CMK (cell line): ENCODE measurements around the gene CMTM8.
"Not testable (repeated sequence)": the region's sequence is repeated elsewhere in the genome, so short reads cannot be mapped to it uniquely, and the experiment has no call there.

Experiments used
- DNase-seq: peaks from one replicate; pipeline ENCODE4 v3.0.0-alpha.2; 2010; ENCODE audit warnings: low read depth

CMTM8 gene, protein sequence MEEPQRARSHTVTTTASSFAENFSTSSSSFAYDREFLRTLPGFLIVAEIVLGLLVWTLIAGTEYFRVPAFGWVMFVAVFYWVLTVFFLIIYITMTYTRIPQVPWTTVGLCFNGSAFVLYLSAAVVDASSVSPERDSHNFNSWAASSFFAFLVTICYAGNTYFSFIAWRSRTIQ

DNA sequence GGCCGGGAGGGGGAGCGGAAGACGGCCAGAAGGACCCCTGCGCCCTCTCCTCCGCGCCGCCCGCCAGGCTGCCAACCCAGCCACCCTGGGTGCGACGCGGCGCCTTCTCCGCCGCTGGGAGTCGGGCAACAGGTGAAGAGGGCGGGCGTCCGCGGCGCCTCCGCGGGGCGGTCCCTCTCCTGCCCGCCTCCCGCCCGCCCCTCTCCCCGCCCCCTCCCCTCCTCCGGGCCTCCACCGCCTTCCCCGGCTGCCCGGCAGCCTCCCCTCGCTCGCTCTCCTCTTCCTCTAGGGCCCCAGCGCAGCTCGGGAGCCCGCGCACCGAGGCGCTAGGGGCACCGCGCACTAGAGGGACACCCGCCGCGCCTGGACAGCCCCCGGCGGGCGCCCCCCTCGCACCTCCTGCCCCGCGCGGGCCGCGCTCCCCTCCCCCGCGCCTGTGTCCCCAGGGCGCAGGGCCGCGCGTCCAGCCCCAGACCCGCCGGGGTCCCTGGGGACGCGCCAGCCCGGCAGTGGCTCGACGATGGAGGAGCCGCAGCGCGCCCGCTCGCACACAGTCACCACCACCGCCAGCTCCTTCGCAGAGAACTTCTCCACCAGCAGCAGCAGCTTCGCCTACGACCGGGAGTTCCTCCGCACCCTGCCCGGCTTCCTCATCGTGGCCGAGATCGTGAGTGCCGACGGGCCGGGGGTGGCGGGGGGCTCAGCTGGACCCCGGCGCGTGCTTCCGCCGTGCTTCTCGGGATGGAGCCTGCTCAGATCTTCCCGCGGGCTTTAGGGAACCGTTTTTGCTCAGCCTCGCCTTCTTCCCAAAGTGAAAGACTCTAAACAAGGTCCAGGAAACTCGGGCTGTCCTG lies at the start of gene CMTM8:
Gene CMTM8, plus strand, starts transcription at position 228 of the 854 bp plus-strand sequence. Its CDS starts 293 bp downstream, at position 521.
- no peak for DNase-seq

DNA sequence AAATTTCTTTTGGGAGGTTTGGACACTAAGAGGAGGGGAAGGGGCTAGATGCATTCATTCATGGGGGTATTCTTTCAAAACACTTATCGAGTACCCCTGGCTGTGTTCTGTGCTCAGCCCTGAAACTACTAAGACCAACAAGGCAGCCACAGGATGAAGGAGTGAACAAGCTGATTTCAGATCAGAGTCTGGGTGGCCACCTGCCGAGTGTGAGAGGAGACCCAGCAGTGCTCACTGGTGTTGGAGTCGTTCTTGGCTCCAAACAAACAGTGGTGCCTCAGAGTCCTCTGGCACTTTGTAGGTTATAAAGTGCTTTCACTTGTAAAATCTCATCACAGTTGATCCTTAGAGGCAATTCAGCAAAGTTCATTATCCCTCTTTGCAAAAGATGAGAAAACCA lies 48.8 kb upstream of the CMTM8 start:
- DNase-seq = no peak

DNA sequence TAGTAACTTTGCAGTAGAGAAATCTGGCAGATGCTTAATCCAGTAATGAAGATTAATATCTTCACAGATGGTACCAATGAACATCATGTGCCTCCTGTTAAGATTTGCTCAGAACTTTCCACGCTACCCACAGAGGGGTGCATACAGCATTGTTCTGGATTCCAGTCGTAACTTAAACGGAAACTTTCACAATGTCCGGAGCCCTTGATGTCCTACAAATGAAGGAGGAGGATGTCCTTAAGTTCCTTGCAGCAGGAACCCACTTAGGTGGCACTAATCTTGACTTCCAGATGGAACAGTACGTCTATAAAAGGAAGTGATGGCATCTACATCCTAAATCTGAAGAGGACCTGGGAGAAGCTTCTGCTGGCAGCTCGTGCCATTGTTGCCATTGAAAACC lies 47.9 kb upstream of the CMTM8 start:
- not testable (repeated sequence) for DNase-seq

DNA sequence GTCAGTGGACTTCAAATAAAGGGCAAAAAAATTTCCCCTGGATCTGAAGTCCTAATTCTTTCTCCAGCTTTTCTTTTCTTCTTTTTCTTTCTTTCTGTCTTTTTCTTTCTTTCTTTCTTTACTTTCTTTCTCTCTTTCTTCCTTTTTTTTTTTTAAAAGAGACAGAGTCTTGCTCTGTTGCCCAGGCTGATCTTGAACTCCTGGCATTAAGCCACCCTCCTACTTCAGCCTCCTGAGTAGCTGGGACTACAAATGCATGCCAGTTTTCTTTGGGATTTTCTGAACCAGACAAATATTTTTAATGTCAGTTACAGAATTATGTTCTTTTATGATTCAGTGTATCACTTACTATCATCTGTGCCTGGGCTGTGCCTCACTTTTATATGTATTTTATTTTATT lies 45.4 kb upstream of the CMTM8 start:
- DNase-seq = no peak

DNA sequence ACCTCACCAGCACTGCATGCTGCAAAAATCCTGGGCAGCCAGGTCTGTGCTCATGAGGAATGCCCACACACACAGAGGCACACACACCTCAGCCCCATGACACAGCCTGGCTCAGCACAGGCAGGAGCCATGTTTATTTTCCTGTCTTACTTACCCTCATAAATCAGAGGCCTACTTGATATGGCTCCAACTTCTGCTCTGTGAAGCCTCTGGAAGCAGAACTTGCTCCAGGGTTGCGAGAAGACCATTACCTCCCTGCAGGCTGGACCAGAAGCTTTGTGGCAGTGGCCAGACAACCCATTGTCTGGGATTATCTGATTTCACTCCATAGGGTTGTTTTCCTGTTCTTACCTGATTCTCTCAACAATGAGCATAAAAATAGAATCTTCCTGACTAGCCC lies 43.8 kb upstream of the CMTM8 start:
- no peak for DNase-seq

DNA sequence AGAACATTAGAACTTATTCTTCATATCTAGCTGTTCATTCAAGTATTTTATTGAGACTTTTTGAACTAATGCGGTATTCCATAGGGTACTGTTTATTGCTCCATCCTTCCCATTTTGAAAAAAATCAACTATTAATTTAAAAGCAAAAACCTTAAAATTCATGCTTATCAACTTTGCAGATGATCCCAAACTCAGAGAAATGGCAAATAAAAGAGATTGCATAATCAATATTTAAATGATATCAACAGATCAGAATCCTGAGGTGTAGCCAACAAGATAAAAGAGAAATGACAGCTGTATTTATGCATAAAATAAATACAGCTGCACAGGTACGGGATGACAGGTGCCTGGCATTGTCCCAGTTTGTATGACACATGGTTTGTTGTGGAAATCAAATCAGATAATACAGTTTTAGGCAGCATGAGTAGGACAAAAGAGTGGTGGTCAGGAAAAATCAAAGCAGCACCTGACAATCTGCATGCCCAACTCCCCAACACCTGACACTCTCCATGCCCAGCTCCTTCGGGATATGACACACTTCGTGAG lies 42.4 kb upstream of the CMTM8 start:
- no peak for DNase-seq

DNA sequence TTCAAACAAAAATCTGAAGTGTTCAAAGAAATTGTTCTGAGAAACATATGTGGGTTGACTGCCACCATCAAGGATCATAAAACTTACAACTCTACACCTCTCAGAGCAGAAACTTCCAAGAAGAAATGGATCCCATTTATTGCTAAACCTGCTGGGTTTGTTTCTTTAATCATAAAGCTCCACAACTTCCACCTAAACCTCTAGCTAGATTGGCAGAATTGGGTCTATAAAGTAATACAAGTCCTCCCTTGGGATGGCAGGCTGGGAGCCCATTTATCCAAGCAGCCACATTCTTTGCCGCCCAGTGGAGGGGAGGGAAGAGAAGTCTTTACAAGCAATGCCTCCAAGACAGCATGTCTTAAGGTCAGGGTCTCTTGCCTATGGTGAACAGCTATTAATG lies 40.5 kb upstream of the CMTM8 start:
- no peak for DNase-seq

DNA sequence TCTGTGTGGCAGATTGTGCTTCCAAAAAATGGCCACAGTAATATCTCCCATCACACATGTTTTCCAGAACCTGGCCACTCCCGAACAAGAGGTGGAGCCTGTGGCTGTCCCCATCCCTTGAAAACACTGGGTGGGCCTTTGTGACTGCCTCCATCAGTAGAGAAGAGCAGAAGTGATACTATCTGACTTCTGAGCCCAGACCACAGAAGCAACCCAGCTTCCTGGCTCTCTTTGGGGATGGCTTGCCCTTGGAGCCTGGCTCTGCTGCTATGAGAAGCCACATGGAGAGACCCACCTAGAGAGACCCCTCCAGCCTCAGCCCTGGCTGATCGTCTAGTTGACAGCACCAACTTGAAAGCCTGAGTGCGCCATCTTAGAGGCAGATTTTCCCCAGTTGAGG lies 39.8 kb upstream of the CMTM8 start:
- DNase-seq = no peak

DNA sequence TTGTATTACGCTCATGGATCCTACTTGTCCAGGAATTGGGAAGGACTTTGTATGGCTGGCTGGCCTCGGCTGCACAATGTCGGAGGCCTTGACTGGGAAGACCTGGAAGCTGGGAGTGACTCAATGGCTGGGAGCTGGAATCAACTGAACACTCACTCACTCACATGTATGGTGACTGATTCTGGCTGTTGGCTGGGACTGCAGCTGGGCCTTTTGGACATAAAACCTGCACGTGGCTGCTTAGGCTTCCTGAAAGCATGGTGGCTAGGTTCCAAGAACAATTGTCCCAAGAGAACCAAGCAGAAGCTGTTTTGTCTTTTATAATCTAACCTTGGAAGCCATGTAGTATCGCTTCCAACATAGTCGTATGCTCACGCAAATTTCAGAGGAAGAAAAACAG lies 38.0 kb upstream of the CMTM8 start:
- DNase-seq = no peak

DNA sequence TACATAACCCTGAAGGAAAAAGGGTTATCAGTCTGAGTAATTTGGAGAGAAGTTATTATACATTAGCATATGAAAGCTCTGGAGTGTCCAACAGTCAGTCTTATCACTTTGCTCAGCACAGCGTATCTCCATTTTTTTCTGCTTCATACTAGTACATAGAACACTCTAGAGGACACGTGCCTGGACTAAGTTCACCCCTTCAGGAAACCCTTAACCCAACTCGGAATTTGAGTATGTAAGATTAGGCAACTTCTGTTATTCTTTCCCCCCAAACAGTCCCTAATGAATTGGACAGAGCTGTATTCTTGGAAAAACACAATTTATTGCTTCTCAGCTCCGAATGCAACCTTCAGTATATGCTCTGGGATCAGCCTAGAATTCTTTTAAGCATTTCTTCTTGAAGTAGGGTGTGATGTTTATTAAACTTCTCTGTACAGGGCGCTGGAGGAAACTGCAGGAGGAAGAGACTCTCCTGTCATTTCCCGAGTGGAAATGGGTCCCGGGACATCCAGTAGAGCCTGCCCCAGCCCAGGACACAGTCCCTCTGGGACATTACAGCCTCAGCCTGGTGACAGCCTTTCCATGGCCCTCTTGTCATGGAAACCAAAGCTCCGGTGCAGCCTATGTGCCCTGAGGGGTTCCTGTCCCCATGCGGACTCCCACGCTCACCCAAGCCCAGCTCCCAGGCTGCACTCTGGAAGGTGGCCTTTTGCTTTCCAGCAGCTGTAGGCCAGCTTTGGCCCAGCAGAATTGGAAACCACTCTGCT lies 37.3 kb upstream of the CMTM8 start:
- no peak for DNase-seq

DNA sequence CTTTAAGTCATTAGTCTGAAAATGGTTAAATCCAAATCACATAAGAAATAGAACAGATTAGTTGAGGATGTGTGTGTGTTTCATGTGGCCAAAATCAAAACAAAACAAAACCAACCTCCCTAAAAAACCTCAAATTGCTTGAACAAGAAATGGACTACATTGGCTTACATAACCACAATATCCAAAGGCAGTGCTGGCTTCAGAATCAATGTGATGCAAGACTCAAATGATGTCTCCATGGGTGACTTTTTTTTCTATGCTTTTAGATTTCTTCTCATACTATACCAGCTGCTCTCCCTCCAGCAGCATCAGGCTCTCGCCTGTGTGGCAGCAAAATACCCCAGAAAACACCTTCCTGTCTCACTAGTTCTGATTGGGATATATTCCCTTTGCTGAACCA lies 36.0 kb upstream of the CMTM8 start:
- DNase-seq = no peak

DNA sequence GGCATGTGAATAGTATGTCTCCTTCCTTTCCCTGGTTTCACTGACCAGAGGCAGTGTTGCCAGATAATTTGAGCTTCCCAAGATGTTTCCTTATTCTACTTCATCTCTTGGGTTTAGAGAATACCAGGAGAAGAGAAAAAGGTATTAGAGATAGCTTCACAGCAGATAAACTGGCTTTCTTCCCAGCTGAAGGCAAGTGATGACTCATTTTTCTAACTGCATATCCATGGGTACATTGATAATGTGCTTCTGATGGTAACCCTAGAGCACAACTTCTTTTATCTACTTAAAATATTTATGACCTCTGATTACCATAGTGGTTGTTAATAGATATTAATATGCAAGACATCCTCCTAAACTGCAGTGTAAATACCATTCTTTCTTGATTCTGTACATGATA lies 34.6 kb upstream of the CMTM8 start:
- DNase-seq = no peak

DNA sequence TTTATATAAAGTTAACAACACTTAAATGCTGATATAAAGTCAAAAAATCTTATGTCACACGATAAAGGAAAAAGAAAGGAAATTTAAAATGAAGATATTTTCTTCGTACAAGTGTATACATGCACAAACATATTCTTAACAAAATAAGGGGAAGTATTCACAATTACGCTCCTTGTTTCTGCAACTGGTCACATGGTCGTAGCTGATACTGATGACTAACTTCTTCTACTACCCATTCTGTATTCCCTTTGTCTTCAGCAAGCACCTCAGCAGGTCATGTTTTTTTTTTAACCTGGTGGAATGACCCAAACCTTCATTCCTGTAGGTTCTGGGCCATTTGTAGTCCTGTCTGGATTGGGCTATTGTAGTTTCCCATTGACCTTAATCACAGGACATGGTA lies 30.0 kb upstream of the CMTM8 start:
- DNase-seq = no peak

DNA sequence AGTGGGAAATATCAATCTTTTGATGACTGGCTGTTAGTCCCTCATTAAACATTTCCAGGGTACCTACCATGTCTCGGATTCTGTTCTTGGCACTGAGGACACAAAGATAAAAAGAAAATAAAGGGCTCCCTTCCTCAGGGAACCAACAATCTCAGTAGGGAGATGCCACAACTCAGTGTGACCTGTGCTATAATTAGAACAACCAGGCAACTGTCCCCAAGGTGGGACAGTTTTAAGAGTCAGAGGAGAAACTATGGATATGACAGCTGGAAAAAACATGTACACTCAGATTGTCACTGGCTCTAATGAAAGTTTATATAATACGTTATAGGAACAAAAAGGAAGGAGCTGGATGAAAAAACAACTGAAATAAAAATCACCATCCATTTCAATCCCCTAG lies 23.3 kb upstream of the CMTM8 start:
- no peak for DNase-seq

DNA sequence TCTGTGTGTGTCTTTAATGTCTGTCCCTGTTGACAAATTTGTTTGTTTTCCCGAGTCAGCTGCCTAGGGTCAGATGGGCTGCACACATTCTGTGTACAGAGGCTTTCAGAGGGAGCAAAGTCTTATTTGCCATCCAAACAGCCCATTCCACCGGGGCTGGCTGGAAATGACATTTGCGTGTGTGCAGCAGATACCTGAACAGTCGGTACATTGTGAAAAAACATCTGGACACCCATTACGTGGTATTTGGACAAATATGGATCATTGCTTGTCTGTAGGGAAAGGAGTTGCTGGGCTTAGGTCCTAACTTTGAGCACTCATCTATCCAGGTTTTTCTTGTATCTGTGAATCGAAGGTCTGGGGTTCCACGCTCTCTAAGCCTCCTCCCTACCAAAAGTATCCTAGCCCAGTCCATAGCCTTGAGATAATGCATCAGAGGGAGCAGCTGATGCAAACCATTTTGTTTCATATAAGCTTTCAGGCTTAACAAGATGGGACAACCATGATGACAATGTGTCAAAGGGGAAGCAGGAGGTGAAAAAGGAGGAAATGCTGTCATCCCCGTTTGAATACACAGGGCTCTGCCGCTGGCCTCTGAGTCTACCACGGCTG lies 22.2 kb upstream of the CMTM8 start:
- no peak for DNase-seq

DNA sequence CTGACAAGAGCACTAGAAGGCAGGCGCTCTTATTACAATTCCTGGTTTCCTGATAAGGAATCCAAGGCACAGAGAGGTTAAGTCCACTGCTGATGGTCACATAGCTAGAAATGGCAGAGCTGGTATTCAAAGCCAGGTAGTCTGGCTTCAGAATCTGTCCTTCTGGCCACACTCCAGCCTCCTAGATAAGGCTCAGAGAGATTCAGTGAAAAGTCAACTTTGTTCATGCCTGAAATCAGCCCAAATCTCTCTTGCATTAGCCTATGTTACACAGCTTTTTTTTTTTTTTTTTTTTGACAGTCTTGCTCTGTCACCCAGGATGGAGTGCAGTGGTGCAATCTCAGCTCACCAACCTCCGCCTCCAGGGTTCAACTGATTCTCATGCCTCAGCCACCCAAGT lies 21.1 kb upstream of the CMTM8 start:
- DNase-seq = no peak

DNA sequence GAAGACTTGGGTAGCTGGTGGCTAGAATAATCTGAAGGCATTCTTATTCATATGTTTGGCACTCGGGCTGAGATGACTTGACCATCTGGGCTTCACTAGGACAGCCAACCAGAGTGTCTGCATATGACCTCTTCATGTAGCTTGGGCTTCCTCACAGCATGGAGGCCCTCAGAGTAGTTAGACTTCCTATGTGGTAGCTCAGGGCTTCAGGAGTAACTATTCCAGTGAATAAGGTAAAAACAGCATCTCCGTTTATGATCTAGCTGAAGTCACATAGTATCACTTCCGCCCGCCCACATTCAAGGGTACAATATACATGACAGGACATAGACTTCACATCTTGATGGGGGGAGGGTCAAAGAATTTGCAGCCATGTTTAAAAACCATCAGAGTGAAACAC lies 18.9 kb upstream of the CMTM8 start:
- no peak for DNase-seq

DNA sequence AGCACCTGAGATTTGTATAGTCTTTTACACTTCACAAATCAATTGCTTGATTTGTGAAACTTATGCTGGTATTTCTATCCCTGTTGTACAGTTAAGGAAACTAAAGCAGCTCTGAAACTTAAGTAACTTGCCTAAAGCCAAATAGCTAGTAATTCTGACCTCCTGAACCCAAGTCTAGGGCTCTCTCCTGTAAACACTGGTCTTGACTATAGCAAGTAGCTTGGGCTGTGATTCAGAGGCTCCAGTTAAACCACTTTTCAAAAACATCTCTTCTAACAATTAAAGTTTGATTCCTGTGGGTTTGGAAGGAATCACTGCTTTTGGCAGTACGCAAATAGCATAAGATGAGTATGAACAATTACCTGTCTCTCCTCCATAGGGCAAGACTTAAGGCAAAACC lies 18.5 kb upstream of the CMTM8 start:
- DNase-seq = no peak

DNA sequence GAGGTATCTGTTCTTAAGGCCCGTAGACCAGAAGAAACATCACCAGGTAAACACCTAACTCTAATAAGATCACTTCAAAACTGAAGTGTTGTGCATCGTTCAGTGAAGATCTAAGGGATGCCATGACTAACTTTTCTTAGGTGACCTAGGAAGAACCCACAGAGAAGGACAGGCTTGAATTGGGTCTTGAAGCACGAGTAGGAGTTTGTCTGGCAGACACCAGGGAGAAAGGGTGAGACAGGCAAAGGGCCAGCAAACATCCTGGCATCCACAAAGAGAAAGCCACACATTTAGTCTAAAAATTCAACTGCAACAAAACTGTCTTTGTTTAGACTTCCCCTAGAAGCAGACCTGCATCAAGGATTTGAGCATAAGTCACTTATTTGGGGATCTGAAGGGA lies 15.5 kb upstream of the CMTM8 start:
- no peak for DNase-seq

DNA sequence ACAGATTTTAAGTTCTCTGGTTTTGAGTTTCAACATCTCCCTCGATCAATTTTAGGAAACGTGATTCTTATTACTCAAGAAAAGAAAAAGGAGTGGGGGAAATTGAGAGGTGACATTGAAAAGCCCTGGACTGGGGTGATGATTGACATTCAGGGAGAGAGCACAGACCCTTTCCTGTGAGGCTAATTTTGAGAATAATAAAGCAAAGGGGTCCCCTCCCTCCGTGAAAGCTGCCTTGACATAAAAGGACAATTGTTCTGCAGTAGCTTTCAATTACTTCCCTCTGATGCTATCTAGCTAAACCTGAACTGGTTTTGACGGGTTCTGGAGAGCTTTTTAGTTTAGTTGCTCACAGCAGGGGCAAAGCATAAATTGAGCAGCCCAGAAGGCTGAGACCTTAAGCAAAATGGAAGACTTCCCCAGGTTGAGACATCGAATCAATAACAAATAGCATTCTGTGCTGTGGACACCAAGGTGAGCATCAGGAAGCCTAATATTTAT lies 14.4 kb upstream of the CMTM8 start:
- no peak for DNase-seq

DNA sequence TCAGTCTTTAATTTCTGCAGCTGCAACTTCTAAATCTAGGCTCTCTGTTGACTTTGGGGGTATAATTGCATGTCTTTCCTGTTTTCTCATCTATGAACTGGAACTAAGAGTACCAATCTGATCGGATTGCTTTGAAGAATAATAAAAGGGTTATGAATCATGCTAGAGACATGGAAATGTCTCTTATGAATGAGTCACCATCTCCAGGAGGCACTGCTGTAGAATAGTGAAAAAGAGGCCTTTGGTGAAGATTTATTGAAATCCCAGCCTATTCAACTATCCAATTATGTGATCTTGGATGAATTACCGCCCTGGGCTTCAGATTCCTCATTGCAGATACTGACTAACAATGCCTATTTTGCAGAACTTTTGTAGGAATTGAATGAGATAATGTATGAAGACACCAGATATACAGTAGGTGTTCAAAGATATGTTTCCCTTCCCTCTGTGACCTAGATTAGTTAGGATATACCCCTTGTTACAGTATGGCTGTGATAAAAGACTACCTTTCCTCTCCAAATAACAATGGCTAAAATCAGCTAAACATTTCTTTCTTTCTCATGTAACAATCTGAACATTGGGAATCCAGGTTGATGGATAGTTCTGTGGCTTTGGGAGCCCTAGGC lies 11.5 kb upstream of the CMTM8 start:
- no peak for DNase-seq

DNA sequence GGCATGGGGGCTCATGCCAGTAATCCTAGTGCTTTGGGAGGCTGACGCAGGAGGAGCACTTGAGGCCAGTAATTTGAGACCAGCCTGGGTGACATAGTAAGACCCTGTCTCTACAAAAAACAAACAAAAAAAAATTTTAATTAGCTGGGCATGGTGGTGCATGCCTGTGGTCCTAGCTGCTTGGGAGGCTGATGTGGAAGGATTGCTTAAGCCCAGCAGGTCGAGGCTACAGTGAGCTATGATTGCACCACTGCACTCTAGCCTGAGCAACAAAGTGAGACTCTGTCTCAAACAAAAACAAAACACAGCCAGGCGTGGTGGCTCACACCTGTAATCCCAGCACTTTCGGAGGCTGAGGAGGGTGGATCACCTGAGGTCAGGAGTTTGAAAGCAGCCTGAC lies 9.7 kb upstream of the CMTM8 start:
- DNase-seq = not testable (repeated sequence)
